DMS 273 (cell line): ENCODE measurements around the gene USP8.
"Not testable (repeated sequence)": the region's sequence is repeated elsewhere in the genome, so short reads cannot be mapped to it uniquely, and the experiment has no call there.

Source experiments
- DNase-seq: peaks from one replicate; lab custom pipeline; 2025; ENCODE audit not compliant: unreplicated experiment; lab: John Stamatoyannopoulos, UW

USP8 gene

GRCh38 chr15:50424066-50424890, at the start of gene USP8:
USP8 (plus strand) TSS chr15:50424405; CDS start chr15:50439074, 14,669 bp downstream.
- peak; percentile 99 for DNase-seq

GRCh38 chr15:50377867-50378751, 46.1 kb upstream of the USP8 start:
- DNase-seq, result no peak

- no peak for DNase-seq
Observed at GRCh38 chr15:50378776-50379175, 45.4 kb upstream of the USP8 start.

- not testable (repeated sequence) for DNase-seq
Observed at GRCh38 chr15:50379413-50379812, 44.8 kb upstream of the USP8 start.

- no peak for DNase-seq
Observed at GRCh38 chr15:50380089-50380488, 44.1 kb upstream of the USP8 start.

GRCh38 chr15:50381438-50381837, 42.8 kb upstream of the USP8 start:
- DNase-seq, result no peak

- DNase-seq, result not testable (repeated sequence)
Observed at GRCh38 chr15:50382408-50382807, 41.8 kb upstream of the USP8 start.

GRCh38 chr15:50390554-50391264, 33.5 kb upstream of the USP8 start:
- no peak for DNase-seq

- not testable (repeated sequence) for DNase-seq
Observed at GRCh38 chr15:50391561-50391960, 32.6 kb upstream of the USP8 start.

- no peak for DNase-seq
Observed at GRCh38 chr15:50411870-50412269, 12.3 kb upstream of the USP8 start.

GRCh38 chr15:50414624-50415023, 9.6 kb upstream of the USP8 start:
- DNase-seq, result no peak

- DNase-seq, result peak; percentile 54
Observed at GRCh38 chr15:50415752-50416404, 8.3 kb upstream of the USP8 start.

- no peak for DNase-seq
Observed at GRCh38 chr15:50416890-50417289, 7.3 kb upstream of the USP8 start.

GRCh38 chr15:50418041-50418583, 6.1 kb upstream of the USP8 start:
- DNase-seq, result peak; percentile 50

- no peak for DNase-seq
Observed at GRCh38 chr15:50425219-50425618, 1.0 kb downstream of the USP8 start.

GRCh38 chr15:50425678-50426246, 1.6 kb downstream of the USP8 start:
- not testable (repeated sequence) for DNase-seq

GRCh38 chr15:50426428-50426827, 2.2 kb downstream of the USP8 start:
- no peak for DNase-seq

- no peak for DNase-seq
Observed at GRCh38 chr15:50431204-50431603, 7.0 kb downstream of the USP8 start.

GRCh38 chr15:50432230-50432629, 8.0 kb downstream of the USP8 start:
- DNase-seq, result no peak

- DNase-seq, result no peak
Observed at GRCh38 chr15:50435772-50436171, 11.6 kb downstream of the USP8 start.
